A549 (cell line): Measurements from ENCODE around the gene MAP4K2.

ENCODE experiments used
- CBX2 ChIP-seq: fragments of 200-600 bp; sonication (generic); IDR thresholded peaks from 2 replicates; pipeline ENCODE4 v1.6.1; 2016; ENCODE audit warnings: low read depth, mild to moderate bottlenecking, borderline replicate concordance
- CHD4 ChIP-seq: fragments of 200-600 bp; sonication (generic); IDR thresholded peaks from 2 replicates; pipeline ENCODE4 v1.6.1; 2016; ENCODE audit warnings: antibody characterized with exemption, mild to moderate bottlenecking, borderline replicate concordance
- EHF ChIP-seq: fragments of 250-450 bp; sonication (Bioruptor Pico); IDR thresholded peaks from 2 replicates; pipeline ENCODE4 v1.5.0; 2020; ENCODE audit warnings: mild to moderate bottlenecking
- EP300 ChIP-seq, 2 experiments: fragments of >200 bp; sonication (Bioruptor Twin); formaldehyde crosslinking; IDR thresholded peaks; 2 replicates in 1 of 2; 3 replicates in 1 of 2; pipeline ENCODE4 v1.6.1; 2016 to 2017
- JUN ChIP-seq, 2 experiments: fragments of >200 bp; sonication (Bioruptor Twin); formaldehyde crosslinking; IDR thresholded peaks; 2 replicates in 1 of 2; 3 replicates in 1 of 2; pipeline ENCODE4 v1.6.1; 2016 to 2017
- KDM5A ChIP-seq: fragments of 200-600 bp; sonication (generic); IDR thresholded peaks from 2 replicates; pipeline ENCODE4 v1.6.1; 2016; ENCODE audit warnings: antibody characterized with exemption, mild to moderate bottlenecking
- PHF8 ChIP-seq: fragments of 200-600 bp; sonication (generic); IDR thresholded peaks from 2 replicates; pipeline ENCODE4 v1.6.1; 2016; ENCODE audit warnings: low read depth, mild to moderate bottlenecking, antibody characterized with exemption, moderate library complexity, borderline replicate concordance
- TP53 ChIP-seq: fragments of 250-450 bp; sonication (Bioruptor Pico); IDR thresholded peaks from 2 replicates; pipeline ENCODE4 v1.5.0; 2021; ENCODE audit warnings: mild to moderate bottlenecking, moderate library complexity
- TF ChIP-seq, protein P1 (sequence below): fragments of >200 bp; sonication (Bioruptor Twin); formaldehyde crosslinking; IDR thresholded peaks from 3 replicates; pipeline ENCODE4 v1.5.1; 2016

DNA sequence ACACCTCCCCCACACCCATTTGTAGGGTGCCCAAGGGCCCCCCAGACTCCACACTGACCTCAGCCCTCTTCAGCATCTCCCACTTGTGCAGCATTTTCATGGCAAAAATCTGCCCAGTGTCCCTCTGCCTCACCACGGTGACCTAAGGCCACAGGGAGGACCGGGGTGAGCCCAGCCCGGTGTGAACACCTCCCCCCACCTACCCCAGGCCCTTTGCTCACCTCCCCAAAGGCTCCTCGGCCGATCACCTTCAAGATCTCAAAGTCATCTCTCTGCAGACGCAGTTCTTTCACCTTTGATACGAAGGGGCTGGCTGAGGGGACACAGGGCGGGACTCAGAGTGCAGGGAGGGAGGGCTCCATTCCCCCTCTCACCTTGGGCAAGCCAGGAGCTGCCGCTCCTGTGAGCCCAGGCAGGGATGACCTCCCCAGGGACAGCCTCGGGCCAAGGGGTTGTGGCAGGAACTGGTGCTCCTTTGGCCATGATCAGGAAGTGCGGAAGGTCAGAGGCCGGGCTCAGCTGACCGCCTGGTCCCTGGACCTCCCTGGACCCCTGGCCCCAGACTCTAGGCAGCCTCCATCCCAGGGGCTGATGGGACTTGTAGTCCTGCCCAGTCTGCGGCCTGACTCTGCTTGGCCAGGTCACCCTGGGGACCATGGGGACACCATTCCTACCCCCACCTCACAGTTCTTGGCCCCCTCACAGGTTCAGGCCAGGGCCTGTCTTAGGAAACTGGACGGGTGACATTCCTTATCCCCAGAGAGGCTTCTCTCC, 38.8 kb upstream of the MAP4K2 start:
- TF ChIP-seq CHD4 (no peak), KDM5A (no peak), CBX2 (no peak), TP53 (CRISPR knock-in tag) (no peak), EP300 (IDR thresholded peaks at IDR 0.05) (no peak), JUN (IDR thresholded peaks at IDR 0.05) (no peak), EHF (CRISPR knock-in tag) (no peak), PHF8 (no peak)
- TF ChIP-seq, protein P1, sequence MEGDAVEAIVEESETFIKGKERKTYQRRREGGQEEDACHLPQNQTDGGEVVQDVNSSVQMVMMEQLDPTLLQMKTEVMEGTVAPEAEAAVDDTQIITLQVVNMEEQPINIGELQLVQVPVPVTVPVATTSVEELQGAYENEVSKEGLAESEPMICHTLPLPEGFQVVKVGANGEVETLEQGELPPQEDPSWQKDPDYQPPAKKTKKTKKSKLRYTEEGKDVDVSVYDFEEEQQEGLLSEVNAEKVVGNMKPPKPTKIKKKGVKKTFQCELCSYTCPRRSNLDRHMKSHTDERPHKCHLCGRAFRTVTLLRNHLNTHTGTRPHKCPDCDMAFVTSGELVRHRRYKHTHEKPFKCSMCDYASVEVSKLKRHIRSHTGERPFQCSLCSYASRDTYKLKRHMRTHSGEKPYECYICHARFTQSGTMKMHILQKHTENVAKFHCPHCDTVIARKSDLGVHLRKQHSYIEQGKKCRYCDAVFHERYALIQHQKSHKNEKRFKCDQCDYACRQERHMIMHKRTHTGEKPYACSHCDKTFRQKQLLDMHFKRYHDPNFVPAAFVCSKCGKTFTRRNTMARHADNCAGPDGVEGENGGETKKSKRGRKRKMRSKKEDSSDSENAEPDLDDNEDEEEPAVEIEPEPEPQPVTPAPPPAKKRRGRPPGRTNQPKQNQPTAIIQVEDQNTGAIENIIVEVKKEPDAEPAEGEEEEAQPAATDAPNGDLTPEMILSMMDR = no peak
